ENCODE measurements around the gene TPST1.

DNA sequence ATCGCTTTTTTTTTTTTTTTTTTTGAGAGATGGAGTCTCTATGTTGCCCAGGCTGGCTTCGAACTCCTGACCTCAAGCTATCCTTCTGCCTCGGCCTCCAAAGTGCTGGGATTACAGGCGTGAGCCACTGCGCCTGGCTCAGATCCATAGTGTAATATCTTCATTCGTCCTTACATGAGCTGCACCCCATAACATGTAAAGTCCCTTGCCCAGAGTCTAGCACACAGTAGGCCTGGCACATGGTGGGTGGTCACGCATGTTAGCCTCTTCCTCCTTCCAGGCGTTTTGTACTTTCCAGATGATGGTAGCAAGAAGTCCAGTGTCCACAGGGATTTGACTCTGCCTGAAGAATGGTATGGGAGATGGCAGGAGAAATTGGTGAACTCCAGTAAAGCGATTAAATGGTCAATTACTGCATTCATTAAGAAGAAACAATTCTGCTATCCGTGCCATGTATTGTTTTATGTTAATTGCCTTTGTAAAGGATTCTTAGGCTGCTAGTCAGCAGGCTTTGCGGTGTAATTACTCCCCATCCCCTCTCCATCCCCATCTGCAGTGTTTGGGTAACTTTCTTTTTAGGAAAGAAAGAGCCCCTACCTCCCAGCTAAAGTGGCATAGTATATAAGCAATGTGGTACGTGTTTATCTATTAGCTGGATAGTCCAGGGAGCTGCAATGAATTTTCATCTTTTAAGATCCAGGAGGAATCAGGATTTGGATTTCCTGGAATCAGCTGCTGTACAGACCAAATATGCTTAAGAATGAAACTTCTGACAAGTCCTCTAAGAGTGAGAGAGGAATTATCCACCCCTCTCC lies 1.2 kb downstream of the TPST1 start:
- TF ChIP-seq CEBPB (IDR thresholded peaks at IDR 0.05; ENCODE audit: low read depth, low read length): no peak
- no peak for TF ChIP-seq TCF12 (IDR thresholded peaks at IDR 0.05; ENCODE audit: low read depth, low read length)
- TF ChIP-seq KDM5A (IDR thresholded peaks at IDR 0.05; ENCODE audit: low read length): no peak
- TF ChIP-seq HDAC2 (IDR thresholded peaks at IDR 0.05; ENCODE audit: borderline replicate concordance in 1 of 2, low read depth in 2 of 2, low read length in 2 of 2): no peak
- no peak for TF ChIP-seq CTCF (IDR thresholded peaks at IDR 0.05; ENCODE audit: control extremely low read depth in 1 of 3, insufficient read depth in 1 of 3, low read depth in 1 of 3, low read length in 3 of 3)
- no peak for TF ChIP-seq RNF2 (IDR thresholded peaks at IDR 0.05; ENCODE audit: borderline replicate concordance, low read depth, low read length, missing control alignments, poor library complexity, severe bottlenecking)
- TF ChIP-seq, protein P1, sequence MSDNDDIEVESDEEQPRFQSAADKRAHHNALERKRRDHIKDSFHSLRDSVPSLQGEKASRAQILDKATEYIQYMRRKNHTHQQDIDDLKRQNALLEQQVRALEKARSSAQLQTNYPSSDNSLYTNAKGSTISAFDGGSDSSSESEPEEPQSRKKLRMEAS (IDR thresholded peaks at IDR 0.05): no peak
- TF ChIP-seq EP300 (IDR thresholded peaks at IDR 0.05; ENCODE audit: borderline replicate concordance in 1 of 2, low read depth in 2 of 2, low read length in 2 of 2): no peak
- no peak for TF ChIP-seq TEAD4 (IDR thresholded peaks at IDR 0.05; ENCODE audit: low read depth, low read length)
- no peak for TF ChIP-seq EZH2 (IDR thresholded peaks at IDR 0.05; ENCODE audit: low read depth, low read length, severe bottlenecking)
- TF ChIP-seq POLR2A (IDR thresholded peaks at IDR 0.05; ENCODE audit: control extremely low read depth in 1 of 2, low read depth in 2 of 2, low read length in 2 of 2): no peak

Measured in H1 (cell line).